Astrocyte of the spinal cord (primary cell): ENCODE data around the gene CAMSAP3.

ENCODE experiments used
- DNase-seq: peaks from one replicate; pipeline ENCODE4 v3.0.0; 2011; ENCODE audit warnings: low read depth, low spot score
- H3K4me3 ChIP-seq: 2 replicates; pipeline ENCODE4 v1.5.1; 2011; ENCODE audit warnings: low read depth, mild to moderate bottlenecking, low read length, moderate library complexity
- CTCF ChIP-seq: IDR thresholded peaks from 2 replicates; pipeline ENCODE4 v1.5.1; 2012; ENCODE audit warnings: low read depth, mild to moderate bottlenecking, low read length, inconsistent platforms
- in situ Hi-C: cut with HindIII; loops from 2 replicates; pipeline ENCODE4 v1.10.0; 2017; ENCODE audit warnings: low sequenced_read_pairs

CAMSAP3 gene

GRCh38 chr19:7650148-7650547 lies 54.5 kb downstream of the CAMSAP3 start:
- H3K4me3 ChIP-seq: no peak overlapping the region
- no peak for TF ChIP-seq CTCF
- no peak for DNase-seq
- in situ Hi-C loops: no loop called here

- peak overlapping the region; percentile 12 for H3K4me3 ChIP-seq
- TF ChIP-seq CTCF: peak; percentile 99
- peak; percentile 72 for DNase-seq
- in situ Hi-C loops: no loop called here
These were observed 56.5 kb downstream of the CAMSAP3 start for GRCh38 chr19:7652061-7652641.

- DNase-seq: no peak
- H3K4me3 ChIP-seq: no peak overlapping the region
- in situ Hi-C loops: no loop called here
- TF ChIP-seq CTCF: no peak
These were observed 58.7 kb downstream of the CAMSAP3 start for GRCh38 chr19:7654401-7654800.

- TF ChIP-seq CTCF: no peak
- no peak overlapping the region for H3K4me3 ChIP-seq
- in situ Hi-C loops: no loop called here
- no peak for DNase-seq
These were observed 59.9 kb downstream of the CAMSAP3 start for GRCh38 chr19:7655581-7655980.

- in situ Hi-C loops: no loop called here
These were observed 61.6 kb downstream of the CAMSAP3 start for GRCh38 chr19:7657131-7657751.

GRCh38 chr19:7658219-7658686 lies 62.6 kb downstream of the CAMSAP3 start:
- no peak for TF ChIP-seq CTCF
- in situ Hi-C loops: no loop called here
- no peak for DNase-seq
- no peak overlapping the region for H3K4me3 ChIP-seq

More at GRCh38 chr19:7657131-7657751, 61.6 kb downstream of the CAMSAP3 start:
- TF ChIP-seq CTCF: no peak
- DNase-seq: no peak
- no peak overlapping the region for H3K4me3 ChIP-seq
